Activated naive CD8-positive, alpha-beta T cell treated with anti-CD3 and anti-CD28 coated beads, Interleukin-2, amount 50 U/mL, for 16 hours (primary cell): Measurements from ENCODE around the gene MAGEE1.
A peak's percentile ranks its signal among the peaks of the same experiment; 100 is the strongest.

Experiments used
- DNase-seq: peaks from one replicate; pipeline ENCODE4 v3.0.0-alpha.2; 2020; ENCODE audit warnings: low read depth, low spot score

The MAGEE1 gene, protein sequence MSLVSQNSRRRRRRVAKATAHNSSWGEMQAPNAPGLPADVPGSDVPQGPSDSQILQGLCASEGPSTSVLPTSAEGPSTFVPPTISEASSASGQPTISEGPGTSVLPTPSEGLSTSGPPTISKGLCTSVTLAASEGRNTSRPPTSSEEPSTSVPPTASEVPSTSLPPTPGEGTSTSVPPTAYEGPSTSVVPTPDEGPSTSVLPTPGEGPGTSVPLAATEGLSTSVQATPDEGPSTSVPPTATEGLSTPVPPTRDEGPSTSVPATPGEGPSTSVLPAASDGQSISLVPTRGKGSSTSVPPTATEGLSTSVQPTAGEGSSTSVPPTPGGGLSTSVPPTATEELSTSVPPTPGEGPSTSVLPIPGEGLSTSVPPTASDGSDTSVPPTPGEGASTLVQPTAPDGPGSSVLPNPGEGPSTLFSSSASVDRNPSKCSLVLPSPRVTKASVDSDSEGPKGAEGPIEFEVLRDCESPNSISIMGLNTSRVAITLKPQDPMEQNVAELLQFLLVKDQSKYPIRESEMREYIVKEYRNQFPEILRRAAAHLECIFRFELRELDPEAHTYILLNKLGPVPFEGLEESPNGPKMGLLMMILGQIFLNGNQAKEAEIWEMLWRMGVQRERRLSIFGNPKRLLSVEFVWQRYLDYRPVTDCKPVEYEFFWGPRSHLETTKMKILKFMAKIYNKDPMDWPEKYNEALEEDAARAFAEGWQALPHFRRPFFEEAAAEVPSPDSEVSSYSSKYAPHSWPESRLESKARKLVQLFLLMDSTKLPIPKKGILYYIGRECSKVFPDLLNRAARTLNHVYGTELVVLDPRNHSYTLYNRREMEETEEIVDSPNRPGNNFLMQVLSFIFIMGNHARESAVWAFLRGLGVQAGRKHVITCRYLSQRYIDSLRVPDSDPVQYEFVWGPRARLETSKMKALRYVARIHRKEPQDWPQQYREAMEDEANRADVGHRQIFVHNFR

DNA sequence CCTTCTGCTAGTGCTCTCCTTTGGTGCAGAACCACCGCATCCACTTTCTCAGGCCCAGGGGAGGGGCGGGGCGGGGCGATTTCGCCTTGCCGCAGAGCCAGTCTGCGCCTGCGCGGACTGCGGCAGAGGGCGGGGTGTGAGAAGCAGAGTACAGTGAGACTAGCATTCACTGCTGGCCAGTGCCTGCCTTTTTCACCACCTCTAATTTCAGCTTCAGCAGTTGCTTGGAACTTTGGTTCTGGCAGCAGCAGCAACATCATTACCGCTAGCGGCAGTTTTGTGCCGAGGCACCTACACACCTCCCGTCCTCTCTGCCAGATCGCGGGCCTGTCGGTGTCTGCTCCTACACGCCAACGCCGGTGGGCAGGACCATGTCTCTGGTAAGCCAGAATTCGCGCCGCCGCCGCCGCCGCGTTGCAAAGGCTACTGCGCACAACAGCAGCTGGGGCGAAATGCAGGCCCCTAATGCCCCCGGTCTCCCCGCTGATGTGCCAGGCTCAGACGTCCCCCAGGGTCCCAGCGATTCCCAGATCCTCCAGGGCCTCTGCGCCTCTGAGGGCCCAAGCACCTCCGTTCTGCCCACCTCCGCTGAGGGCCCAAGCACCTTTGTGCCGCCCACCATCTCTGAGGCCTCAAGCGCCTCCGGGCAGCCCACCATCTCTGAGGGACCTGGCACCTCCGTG is at the start of gene MAGEE1:
Gene MAGEE1 (plus strand): TSS at position 151 of the 683 bp plus-strand sequence. CDS start 221 bp downstream, at position 372.
- peak; percentile 58 for DNase-seq

- no peak for DNase-seq
Observed at GRCh38 chrX:76398970-76399369, 28.5 kb upstream of the MAGEE1 start.

DNA sequence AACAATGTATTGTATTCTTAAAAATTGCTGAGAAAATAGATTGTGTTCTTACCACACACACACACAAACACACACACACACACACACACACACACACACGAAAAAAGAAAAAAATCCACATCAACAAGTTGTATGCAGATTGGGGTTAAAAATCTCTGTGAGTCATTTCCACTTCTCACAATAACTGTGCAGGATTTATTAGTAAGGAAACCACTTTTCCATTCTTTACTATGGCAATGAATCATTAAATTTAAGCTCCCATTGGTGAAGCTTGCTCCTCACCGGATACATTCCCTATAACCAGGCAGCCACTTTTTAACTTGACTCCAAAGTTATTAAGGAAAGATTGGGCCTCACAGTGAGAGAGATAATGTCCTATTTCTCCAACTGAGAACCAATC is 19.7 kb upstream of the MAGEE1 start:
- DNase-seq: no peak

DNA sequence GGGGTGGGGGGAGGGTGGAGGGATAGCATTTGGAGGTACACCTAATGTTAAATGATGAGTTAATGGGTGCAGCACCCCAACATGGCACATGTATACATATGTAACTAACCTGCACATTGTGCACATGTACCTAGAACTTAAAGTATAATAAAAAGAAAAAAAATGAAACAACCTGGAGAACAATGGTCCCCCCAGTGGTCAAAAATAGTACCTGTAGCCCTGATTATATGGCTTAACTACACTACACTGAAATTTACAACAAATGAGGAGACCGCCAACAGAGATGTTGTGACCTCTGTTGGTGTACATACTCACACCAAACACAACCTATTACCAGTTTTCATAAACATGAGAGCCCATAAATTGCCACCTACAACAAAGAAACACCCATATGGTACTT is 7.3 kb upstream of the MAGEE1 start:
- DNase-seq: no peak

- no peak for DNase-seq
Observed at GRCh38 chrX:76428243-76429130, 977 bp downstream of the MAGEE1 start.

- no peak for DNase-seq
Observed at GRCh38 chrX:76433219-76433618, 5.7 kb downstream of the MAGEE1 start.

- DNase-seq: no peak
Observed at GRCh38 chrX:76434103-76434741, 6.7 kb downstream of the MAGEE1 start.

DNA sequence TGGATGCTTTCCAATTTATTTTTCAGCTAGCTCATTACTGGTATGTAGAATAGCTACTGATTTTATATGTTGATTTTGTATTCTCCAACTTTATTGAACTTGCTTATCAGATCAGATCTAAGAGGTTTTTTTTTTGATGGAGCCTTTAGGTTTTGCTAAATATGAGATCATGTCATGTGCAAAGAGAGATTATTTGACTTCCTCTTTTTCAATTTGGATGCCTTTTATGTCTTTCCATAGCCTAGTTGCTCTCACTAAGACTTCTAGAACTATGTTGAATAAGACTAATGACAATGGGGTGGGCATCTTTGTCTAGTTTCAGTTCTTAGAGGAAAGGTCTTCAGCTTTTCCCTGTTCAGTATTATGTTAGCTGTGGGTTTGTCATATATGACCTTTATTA is 11.7 kb downstream of the MAGEE1 start:
- no peak for DNase-seq

DNA sequence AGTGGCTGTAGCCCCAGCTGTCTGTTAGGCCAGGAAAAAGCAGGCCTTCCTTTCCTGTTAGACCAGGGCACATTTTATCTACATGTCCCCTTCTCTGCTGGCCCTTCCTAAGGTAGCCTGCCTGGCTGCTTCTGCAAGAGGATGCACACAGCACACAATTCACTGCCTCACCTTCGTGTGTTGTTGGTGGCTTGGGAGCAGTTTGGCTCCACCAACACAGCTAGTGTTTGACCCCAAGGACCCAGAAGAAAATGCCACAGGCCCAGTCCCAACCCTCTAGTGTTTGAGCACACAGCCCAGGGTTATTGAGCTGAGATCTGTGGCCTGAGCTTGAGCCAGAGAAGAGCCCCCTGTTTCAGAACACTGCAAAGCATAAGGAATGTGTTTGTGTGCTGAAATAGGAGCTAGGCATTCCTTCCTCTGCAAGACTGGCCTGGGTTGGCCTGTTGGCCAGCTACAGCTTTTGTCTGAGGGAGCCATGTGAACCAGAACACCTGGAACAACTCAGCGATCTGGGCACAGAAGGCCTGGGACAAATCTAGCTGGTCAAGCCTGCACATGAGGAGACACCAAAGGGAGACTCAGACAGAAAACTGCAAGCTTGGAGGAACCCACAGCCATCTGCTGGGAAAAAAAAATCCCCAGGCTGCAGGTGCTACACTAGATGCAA is 26.4 kb downstream of the MAGEE1 start:
- DNase-seq: no peak

DNA sequence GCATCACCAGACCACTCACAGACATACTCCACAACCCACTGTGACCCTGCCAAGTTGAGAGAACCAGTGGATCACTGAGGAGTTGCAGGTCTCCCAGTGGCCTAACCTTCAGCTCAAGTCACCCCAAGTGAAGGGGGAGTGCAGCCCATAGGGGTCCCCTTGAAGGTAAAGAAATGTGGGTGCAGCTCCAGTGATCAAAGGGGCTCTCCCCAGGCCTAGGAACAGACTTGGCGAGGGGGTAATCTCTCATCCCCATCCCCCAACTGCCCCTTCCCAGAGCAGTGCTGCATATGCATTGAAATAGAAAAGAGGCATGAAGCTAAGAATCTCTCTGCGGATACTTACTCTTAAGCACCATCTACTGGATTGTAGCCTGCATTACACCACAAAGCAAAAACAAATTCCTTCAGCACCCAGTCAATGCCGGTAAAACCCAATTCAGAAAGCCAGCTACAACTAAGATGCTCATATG is 27.0 kb downstream of the MAGEE1 start:
- no peak for DNase-seq

GRCh38 chrX:76477353-76477752 is 49.8 kb downstream of the MAGEE1 start:
- no peak for DNase-seq
